GM21447 (cell line): ENCODE data around the gene COMMD2.

Experiments used
- ATAC-seq: cut with Tn5 transposase; IDR thresholded peaks from one replicate; pipeline ENCODE4 v1.9.1; 2021; ENCODE audit not compliant: unreplicated experiment

The COMMD2 gene

DNA sequence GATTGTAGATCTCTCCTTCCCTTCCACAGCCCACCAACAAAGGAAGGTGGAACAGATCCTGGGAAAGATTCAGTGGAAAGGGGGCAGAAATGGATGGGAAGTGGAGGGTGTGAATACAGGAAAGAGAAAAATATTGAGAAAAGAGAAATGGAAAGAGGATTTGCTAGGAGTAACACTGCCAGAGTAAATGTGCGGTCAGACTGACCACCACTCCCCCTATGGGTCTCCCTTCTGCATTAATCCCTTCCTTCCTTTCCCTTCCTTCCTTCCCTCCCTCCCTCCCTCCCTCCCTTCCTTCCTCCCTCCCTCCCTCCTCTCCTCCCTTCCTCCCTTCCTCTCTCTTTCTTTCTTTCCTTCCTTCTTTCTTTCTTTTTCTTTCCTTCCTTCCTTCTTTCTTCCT lies 12.0 kb upstream of the COMMD2 start:
- no peak for ATAC-seq

DNA sequence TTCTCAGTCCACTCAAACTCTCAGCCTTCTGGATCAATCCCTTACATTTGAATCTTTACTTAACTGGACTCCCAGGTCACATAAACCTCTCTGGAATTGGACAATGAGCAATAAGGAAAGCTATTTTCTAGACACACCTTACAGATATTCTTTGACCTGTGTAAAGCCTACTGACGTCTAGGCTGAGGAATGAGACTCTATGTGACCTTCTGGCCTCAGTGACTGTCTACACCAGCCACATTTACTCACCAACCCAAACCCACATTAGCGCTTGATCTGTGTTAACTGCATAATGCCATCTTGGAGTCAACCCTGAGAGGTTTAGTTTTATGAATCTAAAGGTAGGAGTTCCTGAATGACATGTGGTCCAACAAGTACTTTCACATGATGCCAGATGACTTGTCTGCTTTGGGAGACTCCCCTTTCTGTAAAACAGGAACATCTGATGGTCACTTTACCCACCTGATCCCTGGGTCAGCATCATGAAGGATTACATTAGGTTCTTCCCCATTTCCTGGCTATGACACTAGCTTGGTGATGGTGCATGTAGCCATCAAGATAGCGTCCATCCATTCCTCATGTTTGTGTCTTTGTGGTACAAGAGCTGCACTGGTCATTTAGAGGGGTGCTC lies 11.4 kb upstream of the COMMD2 start:
- ATAC-seq = no peak

DNA sequence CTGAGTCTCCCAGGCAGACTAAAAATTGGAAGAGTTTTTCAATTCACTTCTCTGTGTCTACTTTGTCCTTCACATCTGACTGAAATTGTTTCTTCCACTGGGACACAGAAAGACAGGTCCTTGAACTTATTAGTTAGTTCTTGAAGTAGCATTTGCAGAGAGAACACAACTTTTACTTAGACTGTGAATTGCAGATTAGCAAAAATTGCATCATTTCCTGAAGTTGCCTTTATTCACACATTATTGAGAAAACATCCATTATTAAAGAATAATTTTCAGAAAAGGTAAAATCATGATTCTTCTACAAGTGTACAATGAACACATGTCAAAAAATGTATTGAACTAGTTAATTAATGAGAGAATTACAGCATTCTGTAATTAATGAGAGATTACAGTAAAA lies 1.4 kb upstream of the COMMD2 start:
- ATAC-seq = no peak

DNA sequence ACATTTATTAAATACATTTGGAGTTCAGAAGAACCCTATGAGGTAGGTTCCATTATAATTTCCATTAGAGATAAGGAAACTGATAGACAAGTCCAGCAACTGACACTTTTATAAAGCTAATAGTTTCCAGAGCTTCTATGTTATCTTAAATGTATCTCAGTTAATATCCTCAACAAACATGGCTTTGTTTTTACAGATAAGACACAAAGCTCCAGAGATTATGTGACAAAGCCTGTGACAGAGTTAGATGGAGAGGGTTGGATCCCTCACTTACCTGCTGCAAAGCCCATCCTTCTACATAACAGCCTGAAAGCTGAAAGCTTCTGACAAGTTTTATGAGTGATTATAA lies 473 bp upstream of the COMMD2 start:
- peak; percentile 9 for ATAC-seq

DNA sequence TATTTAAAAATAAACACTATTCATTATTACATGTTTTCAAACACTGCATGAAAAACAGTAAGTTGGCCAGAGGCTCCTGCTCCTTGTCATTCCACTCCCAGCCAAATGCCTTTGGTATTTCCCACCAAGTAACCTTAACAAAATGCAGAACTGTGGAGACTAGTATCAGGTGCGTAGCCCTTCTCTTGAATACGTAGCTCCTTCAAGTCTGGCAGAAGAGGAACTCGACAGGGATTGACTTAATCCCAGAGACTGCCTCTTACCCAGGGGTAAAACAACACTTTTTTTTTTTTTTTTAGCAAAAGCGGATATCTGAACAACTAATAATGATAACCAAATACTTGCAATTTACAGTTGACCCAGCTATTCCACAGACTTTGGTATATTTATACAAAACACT lies 738 bp downstream of the COMMD2 start:
- no peak for ATAC-seq

DNA sequence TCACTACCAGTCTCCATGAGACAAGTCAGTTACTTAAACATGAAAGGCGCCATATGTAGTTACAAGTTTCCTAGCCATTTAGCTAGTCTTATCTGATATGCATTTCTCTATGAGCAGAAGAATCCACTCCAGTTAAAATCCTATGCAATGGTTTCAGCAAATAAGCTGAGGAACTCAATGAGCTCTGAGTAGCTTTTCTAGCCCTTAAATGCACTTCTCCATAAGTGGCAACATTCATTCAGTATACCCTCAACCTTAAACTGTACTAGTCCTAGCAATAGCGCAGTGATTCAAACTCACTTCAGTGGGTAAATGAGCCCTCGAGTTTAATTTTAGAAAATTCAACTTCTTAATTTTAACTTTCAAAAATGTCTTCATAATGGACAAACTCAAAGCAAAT lies 7.7 kb downstream of the COMMD2 start:
- no peak for ATAC-seq

DNA sequence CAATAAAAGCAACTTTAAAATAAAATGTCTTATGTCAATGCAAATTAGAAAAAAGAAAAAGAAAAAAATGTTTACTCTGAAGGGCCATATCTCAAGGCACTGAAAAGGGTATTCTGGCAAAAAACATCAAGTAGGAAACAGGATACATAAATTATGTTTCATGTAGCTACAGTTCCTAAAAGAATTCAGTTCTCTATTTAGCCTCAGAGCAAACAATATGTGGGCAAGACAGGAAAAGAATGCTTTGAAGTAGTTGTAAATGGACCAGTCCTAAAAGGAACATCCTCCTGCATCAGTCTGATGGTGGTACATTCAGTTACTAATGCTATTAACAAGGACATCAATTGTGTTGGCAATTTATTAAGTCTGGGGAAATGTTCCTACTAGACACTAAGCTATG lies 8.1 kb downstream of the COMMD2 start:
- no peak for ATAC-seq

DNA sequence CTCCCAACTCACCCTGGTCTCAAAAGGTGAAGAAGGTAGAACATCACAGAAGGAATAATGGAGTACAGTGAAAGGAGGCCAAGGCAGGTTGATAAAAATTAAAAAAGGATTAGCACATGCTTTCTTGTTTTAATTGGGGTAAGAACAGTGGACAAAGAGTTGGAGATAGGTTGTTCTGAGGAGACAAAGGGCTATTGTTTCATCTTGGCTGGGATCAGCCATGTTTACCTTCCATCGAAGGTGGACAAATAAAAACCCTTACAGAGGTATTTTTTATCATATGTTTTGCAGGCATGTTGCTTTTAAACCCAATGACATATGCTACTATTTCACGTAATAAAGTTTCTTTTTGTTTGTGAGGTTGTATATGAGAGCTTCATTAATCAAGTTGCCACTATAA lies 12.9 kb downstream of the COMMD2 start:
- ATAC-seq = no peak

DNA sequence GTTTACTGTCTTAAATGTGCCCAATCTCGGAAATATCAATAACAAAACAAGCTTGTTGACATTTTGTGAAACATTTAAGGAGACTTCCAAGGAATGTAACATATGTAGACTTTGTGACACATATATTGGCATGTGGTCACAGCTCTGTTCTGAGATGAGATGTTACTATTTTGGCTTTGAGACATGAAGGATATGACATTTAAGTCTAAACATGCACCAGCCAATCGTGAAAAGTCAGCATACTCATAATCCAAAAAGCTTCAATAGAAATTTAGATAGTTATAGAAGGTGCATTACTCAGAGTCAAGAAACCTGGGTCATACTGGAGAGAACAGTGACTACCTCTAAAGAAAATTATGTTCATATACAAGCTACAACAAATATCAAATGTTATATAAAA lies 13.4 kb downstream of the COMMD2 start:
- no peak for ATAC-seq

DNA sequence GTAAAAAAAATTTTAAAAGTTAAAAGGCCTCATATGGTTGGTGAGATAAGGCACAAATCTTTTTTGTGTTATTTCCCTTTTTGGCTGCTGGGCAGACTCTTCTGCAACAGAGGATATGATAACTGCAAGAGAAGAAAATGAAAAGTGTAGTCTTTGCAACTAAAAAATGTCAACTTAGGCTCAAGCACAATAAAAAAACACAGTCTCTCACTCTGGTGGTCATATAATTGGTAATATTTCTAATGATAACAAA lies 15.4 kb downstream of the COMMD2 start:
- no peak for ATAC-seq

DNA sequence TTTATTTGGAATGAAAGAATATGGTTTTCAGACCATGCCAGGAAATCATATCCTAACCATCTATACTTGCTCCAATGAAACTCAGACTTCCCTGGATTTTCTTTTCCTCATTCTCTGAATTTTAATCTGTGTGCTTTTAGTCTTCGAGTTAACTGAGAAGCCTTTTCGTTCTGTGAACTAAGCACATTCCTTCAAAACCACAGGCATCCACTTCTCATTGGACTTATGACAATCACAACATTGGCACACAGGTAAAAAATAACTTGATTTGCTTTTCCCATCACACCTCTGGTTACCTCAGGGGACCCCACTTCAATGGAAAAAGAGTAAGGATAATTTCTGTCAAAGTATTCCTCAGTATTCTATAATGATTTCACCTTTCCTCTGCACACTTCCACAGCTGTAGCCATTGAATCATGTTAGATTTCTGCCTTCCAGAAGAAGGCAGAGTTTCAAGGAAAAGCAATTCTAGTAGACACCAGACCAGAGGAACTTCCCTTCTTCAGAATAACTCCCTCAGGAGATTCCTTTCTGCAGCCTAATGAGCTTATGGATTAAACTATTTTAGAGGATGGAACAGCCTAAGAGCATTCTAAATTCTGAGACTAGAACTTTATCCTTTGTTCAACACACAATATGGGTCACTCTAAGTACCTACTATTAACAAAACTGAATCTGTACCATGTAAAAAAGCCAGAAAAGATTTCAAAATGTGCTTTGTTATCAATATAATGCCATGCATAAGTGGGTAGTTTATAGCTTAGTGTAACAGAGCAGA lies 15.9 kb downstream of the COMMD2 start:
- no peak for ATAC-seq

DNA sequence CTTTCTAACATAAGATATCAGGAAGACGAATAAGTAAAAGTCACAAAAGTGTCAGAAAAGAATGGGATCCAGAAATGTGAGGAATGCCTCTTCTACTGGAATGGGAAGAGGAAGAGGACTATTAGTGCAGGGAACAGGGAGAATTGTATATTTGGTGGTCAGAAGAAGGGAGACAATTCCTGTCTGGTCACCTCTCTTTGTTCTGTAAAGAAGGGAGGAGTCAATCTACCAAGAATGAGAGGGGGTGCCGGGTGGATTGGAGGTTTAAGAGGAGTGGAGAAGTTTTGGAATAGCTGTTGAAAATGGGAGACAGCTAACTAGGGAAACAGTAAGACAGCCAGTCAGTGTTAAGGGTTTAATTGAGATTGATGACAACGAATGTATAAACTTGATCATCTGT lies 20.1 kb downstream of the COMMD2 start:
- no peak for ATAC-seq

DNA sequence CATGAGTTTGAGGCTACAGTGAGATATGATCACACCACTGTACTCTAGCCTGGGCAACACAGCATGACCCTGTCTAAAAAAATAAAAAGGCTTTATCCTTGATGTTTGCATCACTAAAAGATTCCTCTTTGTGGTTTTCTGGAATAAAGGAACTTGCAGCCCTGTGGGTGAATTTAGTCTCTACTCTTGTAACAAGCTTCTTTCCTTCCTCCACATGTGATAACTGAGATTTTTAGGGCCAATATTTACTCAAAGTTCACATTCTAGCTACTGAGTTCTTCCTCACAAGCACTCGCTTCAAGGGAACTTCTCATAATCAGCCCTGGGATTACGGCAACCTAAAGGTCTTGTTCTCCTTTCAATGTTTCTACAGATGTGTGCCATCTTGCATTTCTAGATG lies 24.6 kb downstream of the COMMD2 start:
- no peak for ATAC-seq

DNA sequence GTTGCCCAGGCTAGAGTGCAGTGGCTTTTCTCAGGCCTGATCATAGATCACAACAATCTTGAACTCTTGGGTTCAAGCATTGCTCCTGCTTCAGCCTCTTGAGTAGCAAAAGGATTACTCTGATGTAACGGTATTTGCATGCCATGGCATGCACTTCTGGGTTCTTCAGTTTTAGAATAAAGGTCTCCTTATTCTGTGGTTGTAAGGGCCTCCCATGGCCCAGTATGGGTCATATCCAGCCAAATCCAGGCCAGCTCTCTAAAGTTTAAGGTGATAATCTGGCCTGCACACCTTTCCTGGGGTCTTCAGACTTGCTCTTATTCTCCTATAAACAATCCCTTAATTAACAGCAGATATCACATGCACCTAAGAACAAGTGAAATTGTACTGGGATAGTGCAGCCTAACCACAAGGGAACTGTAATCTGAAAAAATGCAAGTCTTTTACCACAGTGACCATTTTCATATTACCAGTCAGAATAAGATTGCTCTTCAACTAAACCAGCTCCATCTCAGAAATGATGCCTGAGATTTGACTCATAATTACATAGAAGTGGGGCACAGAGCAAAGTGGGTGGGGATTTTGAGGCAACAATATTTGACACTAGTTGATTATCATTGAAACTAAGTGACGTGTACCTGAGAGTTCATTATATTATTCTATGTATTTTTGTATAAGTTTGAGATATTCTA lies 25.4 kb downstream of the COMMD2 start:
- ATAC-seq = no peak

DNA sequence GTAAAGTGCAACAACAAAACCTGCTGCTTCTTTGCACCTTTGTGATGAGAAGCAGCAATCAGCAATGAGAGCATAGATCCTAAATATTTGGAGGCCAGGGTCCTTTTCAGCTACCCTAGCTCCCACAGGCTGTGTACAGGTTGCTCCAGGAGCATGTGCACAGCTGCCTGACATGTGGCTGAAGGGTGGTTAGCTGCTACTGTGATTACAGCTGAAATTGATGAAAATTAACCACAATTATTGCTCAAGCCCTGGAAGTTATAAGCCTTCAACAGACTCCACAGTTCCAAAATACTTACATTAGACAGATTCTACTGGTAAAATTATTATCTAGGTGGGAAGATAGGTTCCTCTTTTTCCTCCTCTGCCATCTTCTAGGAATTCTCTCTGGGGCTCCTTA lies 28.5 kb downstream of the COMMD2 start:
- no peak for ATAC-seq

DNA sequence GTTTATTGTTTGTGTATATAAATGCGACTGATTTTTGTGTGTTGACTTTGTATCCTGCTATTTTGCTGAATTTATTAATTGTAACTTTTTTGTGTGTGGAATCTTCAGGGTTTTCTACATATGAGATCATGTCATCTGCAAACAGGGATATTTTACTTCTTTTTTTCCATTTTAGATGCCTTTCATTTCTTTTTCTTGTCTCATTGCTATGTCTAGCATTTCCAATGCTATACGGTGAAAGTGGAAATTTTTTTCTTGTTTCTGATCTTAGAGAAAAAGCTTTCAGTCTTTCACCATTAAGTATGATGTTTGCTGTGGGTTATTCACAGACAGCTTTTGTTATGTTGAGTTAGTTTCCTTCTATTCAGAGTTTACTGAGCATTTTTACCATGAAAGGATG lies 31.4 kb downstream of the COMMD2 start:
- ATAC-seq = no peak

DNA sequence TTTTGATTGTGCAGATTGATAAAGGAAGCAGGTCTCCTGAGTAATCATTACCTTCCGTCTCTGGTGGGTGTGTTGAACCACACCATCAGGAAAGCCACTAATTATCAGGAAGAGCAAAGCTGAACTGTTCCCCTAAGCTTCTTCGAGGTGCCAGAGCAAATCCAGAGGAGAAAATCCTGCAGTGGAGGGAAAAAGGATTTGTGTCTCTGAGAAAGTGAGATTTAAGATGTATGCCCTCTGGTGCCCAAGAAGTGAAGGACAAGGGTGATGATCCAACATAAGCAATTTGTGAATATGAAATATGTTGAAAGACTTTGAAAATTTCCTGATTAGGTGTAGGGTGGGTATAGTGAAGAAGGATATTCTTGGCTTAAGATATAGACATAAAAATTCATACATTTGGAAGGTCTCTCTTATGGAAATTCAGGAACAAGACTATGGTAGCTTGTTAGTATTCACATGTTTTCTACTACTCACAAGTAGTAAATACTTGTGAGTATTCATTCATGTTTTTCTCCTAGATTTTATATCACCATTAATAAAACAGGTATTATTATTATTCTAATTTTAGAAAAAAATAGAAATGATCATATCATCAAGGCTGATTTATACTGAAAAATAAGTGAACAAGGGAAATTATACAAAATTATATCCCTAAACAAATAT lies 34.8 kb downstream of the COMMD2 start:
- peak; percentile 58 for ATAC-seq

DNA sequence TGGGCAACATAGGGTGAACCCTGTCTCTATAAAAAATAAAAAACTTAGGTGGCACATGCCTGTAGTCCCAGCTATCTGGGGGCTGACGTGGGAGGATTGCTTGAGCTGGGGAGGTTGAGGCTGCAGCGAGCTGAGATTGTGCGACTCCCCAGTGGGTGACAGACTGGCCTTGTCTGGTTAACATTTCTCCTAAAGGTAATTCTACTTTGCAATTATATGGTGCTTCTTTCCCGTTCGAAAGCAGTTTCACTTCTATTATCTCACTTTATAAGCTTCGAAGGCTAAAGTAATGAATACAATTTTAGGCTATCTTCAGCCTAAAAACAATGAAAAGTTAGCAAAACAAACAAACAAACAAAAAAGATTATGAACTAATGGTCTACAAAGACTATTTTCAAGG lies 35.3 kb downstream of the COMMD2 start:
- ATAC-seq = no peak

DNA sequence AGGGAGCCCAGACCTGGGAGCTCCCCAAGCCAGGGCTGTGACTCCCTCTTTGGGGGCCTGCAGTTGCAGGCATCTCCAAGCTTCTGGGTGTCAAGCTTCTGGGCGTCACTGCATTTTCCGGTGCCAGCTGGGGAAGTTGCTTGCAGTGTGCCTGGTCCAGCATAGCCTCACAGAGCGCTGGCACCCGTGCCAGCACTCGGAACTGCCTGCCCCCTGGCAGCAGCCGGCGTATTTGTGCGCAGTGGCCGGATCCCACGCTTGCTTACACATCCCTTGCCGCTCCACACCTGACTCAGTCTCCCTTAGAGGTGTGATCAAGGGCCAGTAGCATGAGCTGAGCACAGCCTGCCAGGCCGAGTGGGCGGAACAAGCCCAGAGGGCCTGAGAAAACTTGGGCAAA lies 37.0 kb downstream of the COMMD2 start:
- no peak for ATAC-seq

DNA sequence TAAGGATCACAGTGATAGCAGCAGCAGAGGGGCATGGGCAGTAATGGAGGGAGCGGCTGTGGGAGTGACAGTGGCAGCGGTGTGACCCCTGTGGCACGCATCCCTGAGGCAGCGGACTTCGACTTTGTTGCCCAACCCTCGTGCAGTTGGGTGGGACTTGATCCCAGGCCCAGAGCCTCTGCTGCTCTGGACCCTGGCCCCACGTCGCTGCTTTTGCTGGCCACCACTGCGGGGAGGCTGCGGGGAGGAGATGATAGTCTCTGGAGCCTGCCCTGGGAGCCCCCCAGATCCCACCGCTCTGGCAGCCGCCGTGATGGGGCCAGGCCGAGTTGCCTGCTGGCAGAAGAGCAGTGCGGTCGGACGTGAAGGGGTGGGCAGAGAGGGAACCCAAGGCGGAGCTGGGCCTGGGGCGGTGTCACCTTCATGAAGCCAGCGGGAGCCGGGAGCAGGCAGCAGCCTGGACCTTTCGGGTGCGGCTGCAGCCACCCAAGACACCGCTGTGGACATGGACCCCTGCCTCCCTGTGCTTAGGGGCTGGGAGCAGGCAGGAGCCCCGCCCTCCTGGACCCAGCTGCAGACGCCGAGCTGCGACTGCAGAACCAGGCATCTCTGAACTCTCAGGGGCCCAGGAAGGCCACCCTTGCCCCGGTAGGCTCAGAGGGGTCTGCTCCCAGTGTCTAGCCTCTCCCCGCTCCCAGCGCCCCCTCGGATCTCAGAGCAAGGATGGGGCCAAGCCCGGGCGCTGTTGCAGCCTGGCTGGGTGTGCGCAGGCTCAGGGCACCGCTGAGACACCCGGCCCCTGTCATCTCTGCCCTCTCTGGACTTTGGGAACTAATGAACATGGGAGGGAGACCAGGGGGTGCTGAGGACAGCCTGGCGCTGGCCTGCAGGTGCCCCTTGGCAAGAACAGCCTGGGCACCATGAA lies 38.3 kb downstream of the COMMD2 start:
- ATAC-seq = no peak

DNA sequence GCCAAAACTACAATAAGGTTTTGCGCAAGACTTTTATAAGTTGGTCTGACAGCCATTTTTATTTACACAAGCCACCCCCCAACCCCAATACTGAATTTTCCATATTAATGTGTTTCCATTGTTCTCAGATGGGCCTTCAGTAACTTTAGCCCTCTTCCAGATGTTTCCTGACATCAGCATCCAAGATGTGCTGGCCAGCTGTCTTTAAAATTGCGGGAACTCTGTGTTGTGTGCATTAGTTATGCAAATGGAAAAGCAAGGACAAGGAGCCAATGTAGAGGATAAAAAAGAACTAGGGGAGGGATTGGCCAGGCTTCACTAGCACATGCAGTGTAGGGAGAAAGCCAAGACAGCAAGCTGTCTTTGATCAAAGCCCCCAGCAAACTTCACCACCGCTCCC lies 45.4 kb downstream of the COMMD2 start:
- ATAC-seq = no peak
